Astrocyte of the spinal cord (primary cell): Measurements from ENCODE around the gene AARS2.

Experiments used
- DNase-seq: peaks from one replicate; pipeline ENCODE4 v3.0.0; 2011; ENCODE audit warnings: low read depth, low spot score
- H3K4me3 ChIP-seq: 2 replicates; pipeline ENCODE4 v1.5.1; 2011; ENCODE audit warnings: low read depth, mild to moderate bottlenecking, low read length, moderate library complexity
- CTCF ChIP-seq: IDR thresholded peaks from 2 replicates; pipeline ENCODE4 v1.5.1; 2012; ENCODE audit warnings: low read depth, mild to moderate bottlenecking, low read length, inconsistent platforms
- in situ Hi-C: cut with HindIII; loops from 2 replicates; pipeline ENCODE4 v1.10.0; 2017; ENCODE audit warnings: low sequenced_read_pairs

AARS2 gene

DNA sequence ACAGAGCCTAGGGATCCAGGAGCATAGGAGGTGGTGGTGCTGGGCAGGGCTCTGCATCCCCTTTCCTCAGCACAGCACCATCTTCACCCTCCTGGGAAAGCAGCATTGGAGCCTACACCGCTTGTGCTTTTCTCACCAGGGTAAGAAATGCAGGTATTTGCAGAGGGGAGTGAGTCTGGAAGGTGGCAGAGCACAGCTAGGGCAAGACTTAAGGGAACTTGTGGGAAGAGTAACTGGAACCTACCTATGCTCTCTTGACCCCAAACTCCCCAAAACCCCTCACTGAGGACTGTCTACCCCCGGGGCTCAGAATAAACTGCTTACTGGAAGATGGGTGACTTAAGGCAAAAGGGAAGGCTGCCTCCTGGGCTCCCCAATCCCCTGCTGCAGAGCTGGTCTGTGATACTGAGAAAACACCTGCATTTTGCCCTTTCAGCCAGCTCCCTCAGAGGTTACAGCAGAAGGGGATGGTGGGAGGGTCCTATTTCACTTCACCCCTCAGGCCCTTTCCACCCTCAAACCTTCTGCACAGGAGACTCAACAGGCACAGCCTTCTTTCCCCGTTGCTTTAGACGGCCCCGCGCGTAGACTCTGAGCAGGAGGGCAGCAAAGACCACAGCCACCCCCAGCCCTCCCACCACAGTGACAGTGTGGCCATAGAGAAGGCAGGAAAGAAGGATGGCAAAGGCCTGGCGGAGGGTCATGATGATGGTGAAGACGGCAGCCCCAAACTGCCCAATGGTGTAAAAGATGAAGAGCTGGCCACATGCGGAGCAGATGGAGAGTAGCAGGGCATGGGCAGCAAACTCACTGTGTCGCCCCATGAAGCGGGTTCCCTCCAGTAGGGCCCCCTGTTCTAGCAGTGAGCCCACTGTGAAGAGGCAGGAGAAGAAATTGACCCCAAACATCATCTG, 58.7 kb downstream of the AARS2 start:
- TF ChIP-seq CTCF: no peak
- H3K4me3 ChIP-seq: no peak overlapping the region
- DNase-seq: no peak
- in situ Hi-C loops: no loop called here

GRCh38 chr6:44253307-44254101, 59.6 kb downstream of the AARS2 start:
- TF ChIP-seq CTCF: peak; percentile 46
- in situ Hi-C loops: no loop called here
- DNase-seq: no peak
- H3K4me3 ChIP-seq: no peak overlapping the region

- in situ Hi-C loops: no loop called here
Measured at GRCh38 chr6:44251576-44252524, 61.3 kb downstream of the AARS2 start.

DNA sequence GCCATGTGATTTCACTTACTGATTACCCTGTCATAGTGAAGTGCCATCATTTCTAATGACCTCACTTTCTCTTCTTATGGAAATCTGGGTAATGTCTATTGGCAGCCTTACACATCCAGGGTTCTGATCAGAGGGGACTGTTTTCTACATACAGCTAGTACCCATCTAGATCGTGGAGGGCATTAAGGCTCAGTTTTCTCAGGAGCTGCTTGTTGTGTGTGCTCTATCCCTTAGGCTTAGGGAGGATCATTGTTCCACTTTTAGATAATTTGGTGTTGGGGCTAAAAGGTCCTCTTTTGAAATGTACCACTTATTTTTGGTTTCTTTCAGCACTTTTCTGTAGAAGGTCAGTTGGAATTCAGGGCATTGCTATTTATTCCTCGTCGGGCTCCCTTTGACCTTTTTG, 62.4 kb downstream of the AARS2 start:
- TF ChIP-seq CTCF: no peak
- H3K4me3 ChIP-seq: no peak overlapping the region
- in situ Hi-C loops: no loop called here
- DNase-seq: no peak

More at GRCh38 chr6:44251576-44252524, 61.3 kb downstream of the AARS2 start:
- DNase-seq: no peak
- H3K4me3 ChIP-seq: no peak overlapping the region
- TF ChIP-seq CTCF: no peak

GRCh38 chr6:44250067-44250717, 63.0 kb downstream of the AARS2 start:
- in situ Hi-C loops: no loop called here
- H3K4me3 ChIP-seq: no peak overlapping the region
- TF ChIP-seq CTCF: no peak
- no peak for DNase-seq
